Neural cell (in vitro differentiated cells): Measurements from ENCODE around the gene AK5.

ENCODE experiments used
- EZH2 ChIP-seq: fragments of 200-600, 300-800 bp; shearing (Covaris generic), sonication (generic); IDR thresholded peaks from 2 replicates; pipeline ENCODE4 v1.6.1; 2014; ENCODE audit warnings: antibody characterized with exemption, low read length, borderline replicate concordance, mild to moderate bottlenecking; ENCODE audit not compliant: insufficient read depth, poor library complexity, severe bottlenecking
- MXI1 ChIP-seq: fragments of 450-650 bp; conservative IDR thresholded peaks from 2 replicates; pipeline ENCODE4 v1.6.1; 2014; ENCODE audit warnings: antibody characterized with exemption, mild to moderate bottlenecking; ENCODE audit not compliant: poor library complexity, severe bottlenecking
- RAD21 ChIP-seq: fragments of 450-650 bp; conservative IDR thresholded peaks from 2 replicates; pipeline ENCODE4 v1.6.1; 2014; ENCODE audit warnings: antibody characterized with exemption, mild to moderate bottlenecking, moderate library complexity
- REST ChIP-seq: IDR thresholded peaks from 2 replicates; pipeline ENCODE4 v1.6.1; 2012; ENCODE audit warnings: borderline replicate concordance
- TAF1 ChIP-seq: IDR thresholded peaks from 2 replicates; pipeline ENCODE4 v1.6.1; 2012; ENCODE audit warnings: low read depth
- TF ChIP-seq, protein P1 (sequence below): fragments of 450-650 bp; IDR thresholded peaks from 2 replicates; pipeline ENCODE4 v1.5.1; 2014; ENCODE audit warnings: antibody characterized with exemption, mild to moderate bottlenecking, moderate library complexity; ENCODE audit not compliant: poor library complexity, severe bottlenecking

- TF ChIP-seq, protein P1, sequence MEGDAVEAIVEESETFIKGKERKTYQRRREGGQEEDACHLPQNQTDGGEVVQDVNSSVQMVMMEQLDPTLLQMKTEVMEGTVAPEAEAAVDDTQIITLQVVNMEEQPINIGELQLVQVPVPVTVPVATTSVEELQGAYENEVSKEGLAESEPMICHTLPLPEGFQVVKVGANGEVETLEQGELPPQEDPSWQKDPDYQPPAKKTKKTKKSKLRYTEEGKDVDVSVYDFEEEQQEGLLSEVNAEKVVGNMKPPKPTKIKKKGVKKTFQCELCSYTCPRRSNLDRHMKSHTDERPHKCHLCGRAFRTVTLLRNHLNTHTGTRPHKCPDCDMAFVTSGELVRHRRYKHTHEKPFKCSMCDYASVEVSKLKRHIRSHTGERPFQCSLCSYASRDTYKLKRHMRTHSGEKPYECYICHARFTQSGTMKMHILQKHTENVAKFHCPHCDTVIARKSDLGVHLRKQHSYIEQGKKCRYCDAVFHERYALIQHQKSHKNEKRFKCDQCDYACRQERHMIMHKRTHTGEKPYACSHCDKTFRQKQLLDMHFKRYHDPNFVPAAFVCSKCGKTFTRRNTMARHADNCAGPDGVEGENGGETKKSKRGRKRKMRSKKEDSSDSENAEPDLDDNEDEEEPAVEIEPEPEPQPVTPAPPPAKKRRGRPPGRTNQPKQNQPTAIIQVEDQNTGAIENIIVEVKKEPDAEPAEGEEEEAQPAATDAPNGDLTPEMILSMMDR = no peak
- TF ChIP-seq MXI1 (no peak), EZH2 (no peak), TAF1 (no peak), RAD21 (no peak), REST (no peak)
Observed at GRCh38 chr1:77594366-77595112, 312.7 kb downstream of the AK5 start.
